ENCODE results near the gene DEFB114. TPM values are rescaled to one million over a fixed set of nuclear protein-coding genes. Genes with fewer than 3 reads are reported as not detected.
"Not testable (repeated sequence)": the region's sequence is repeated elsewhere in the genome, so short reads cannot be mapped to it uniquely, and the experiment has no call there.

Gene DEFB114
- total RNA-seq, 4 donors from 2014 or later: not detected

DNA sequence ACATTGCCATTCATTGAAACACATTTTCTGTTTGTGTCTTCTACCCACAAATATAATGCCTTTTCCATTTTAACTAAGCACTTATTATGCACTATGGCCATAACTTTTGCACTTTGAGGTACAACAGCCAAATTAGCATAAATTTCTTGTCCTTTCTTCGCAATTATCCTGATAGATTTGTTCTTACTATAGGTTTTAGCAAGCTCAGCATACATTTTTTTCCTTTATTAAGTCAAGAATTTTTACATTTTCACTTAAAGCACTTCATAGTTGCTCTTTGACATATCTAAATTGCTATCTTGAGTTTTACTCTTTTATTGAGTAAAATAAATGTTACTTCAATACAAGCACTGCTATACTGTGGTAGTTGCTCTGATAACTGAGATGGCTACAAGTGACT, 5.8 kb downstream of the DEFB114 start:
- DNase-seq (ENCODE audit: low spot score) (no peak), ATAC-seq (ENCODE audit: low FRiP score) (no peak)
- TF ChIP-seq, protein P1, sequence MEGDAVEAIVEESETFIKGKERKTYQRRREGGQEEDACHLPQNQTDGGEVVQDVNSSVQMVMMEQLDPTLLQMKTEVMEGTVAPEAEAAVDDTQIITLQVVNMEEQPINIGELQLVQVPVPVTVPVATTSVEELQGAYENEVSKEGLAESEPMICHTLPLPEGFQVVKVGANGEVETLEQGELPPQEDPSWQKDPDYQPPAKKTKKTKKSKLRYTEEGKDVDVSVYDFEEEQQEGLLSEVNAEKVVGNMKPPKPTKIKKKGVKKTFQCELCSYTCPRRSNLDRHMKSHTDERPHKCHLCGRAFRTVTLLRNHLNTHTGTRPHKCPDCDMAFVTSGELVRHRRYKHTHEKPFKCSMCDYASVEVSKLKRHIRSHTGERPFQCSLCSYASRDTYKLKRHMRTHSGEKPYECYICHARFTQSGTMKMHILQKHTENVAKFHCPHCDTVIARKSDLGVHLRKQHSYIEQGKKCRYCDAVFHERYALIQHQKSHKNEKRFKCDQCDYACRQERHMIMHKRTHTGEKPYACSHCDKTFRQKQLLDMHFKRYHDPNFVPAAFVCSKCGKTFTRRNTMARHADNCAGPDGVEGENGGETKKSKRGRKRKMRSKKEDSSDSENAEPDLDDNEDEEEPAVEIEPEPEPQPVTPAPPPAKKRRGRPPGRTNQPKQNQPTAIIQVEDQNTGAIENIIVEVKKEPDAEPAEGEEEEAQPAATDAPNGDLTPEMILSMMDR (IDR thresholded peaks at IDR 0.05): no peak

- TF ChIP-seq, protein P1 (IDR thresholded peaks at IDR 0.05): no peak
- DNase-seq (ENCODE audit: low spot score): no peak
- no peak for ATAC-seq (ENCODE audit: low FRiP score)
Observed at GRCh38 chr6:49955847-49956246, 8.1 kb downstream of the DEFB114 start.

GRCh38 chr6:49951926-49952325, 12.0 kb downstream of the DEFB114 start:
- DNase-seq (ENCODE audit: low spot score) (no peak), ATAC-seq (ENCODE audit: low FRiP score) (no peak)
- TF ChIP-seq, protein P1 (IDR thresholded peaks at IDR 0.05): no peak

- TF ChIP-seq, protein P1 (IDR thresholded peaks at IDR 0.05): no peak
- DNase-seq (ENCODE audit: low spot score): no peak
- no peak for ATAC-seq (ENCODE audit: low FRiP score)
Observed at GRCh38 chr6:49950415-49950751, 13.6 kb downstream of the DEFB114 start.

DNA sequence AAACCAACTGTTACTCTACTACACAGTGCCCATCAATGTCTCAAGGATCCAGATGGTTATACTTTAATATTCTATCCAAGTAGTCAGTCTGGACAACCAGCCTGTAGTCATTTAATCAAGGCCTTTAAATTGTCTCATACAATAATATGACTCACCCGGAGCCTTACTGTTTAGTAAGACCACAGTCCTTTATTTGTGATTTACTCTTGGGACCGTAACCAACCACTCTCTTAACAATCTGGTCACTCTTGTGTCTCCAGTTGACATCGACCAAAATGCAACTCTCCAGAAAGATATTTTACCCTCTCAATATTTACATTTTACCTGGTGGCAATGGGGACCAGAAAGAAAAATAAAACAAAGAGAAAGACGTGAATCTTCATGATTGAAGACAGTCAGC, 14.9 kb downstream of the DEFB114 start:
- DNase-seq (ENCODE audit: low spot score) (no peak), ATAC-seq (ENCODE audit: low FRiP score) (no peak)

DNA sequence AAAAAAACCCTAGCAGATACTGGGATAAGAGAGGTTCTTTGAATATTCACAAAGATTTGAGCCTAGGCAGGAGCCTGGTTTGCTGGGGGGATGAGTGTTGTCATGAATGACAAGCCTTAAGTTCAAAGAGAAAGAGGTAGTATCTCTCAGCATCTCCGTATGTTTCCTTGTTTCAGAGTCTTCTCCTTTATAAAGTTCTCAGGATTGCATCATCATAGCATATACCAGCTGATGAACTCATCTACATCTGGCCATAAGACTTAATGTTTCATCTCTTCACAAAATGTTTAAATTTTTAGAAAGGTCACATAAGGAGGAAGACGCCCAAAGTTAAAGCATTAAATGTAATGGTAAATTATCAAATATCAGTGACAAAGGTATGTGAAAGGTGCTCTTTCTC, 17.1 kb downstream of the DEFB114 start:
- ATAC-seq (ENCODE audit: low FRiP score): no peak
- TF ChIP-seq, protein P1 (IDR thresholded peaks at IDR 0.05): no peak

More for the DNA sequence above, 14.9 kb downstream of the DEFB114 start:
- TF ChIP-seq, protein P1 (IDR thresholded peaks at IDR 0.05): no peak

GRCh38 chr6:49944068-49944467, 19.9 kb downstream of the DEFB114 start:
- not testable (repeated sequence) for DNase-seq (ENCODE audit: low spot score); ATAC-seq (ENCODE audit: low FRiP score)

More for the DNA sequence above, 17.1 kb downstream of the DEFB114 start:
- no peak for DNase-seq (ENCODE audit: low spot score)

GRCh38 chr6:49939993-49940498, 23.9 kb downstream of the DEFB114 start:
- ATAC-seq (ENCODE audit: low FRiP score) (no peak), DNase-seq (ENCODE audit: low spot score) (no peak)
- TF ChIP-seq, protein P1 (IDR thresholded peaks at IDR 0.05): no peak
